Limb (tissue), 2 donors: ENCODE data around the gene AR.
"Not testable (repeated sequence)": the region's sequence is repeated elsewhere in the genome, so short reads cannot be mapped to it uniquely, and the experiment has no call there.

Source experiments
- DNase-seq, 2 donors: peaks; one replicate each; pipeline ENCODE4 v3.0.0-alpha.2; 2016; ENCODE audit errors: extremely low spot score in 2 of 2

The AR gene

GRCh38 chrX:67624325-67624724, 80.5 kb downstream of the AR start:
- DNase-seq: no peak

- no peak for DNase-seq
Observed at GRCh38 chrX:67635424-67635823, 91.6 kb downstream of the AR start.

- DNase-seq: no peak
Observed at GRCh38 chrX:67636532-67636931, 92.7 kb downstream of the AR start.

- DNase-seq: not testable (repeated sequence)
Observed at GRCh38 chrX:67637293-67637692, 93.5 kb downstream of the AR start.

GRCh38 chrX:67648361-67648760, 104.5 kb downstream of the AR start:
- no peak for DNase-seq

GRCh38 chrX:67651437-67652142, 107.8 kb downstream of the AR start:
- no peak for DNase-seq

- DNase-seq: no peak
Observed at GRCh38 chrX:67652543-67652942, 108.7 kb downstream of the AR start.

GRCh38 chrX:67654301-67654700, 110.5 kb downstream of the AR start:
- no peak for DNase-seq

GRCh38 chrX:67665583-67665982, 121.8 kb downstream of the AR start:
- DNase-seq: no peak

- DNase-seq: not testable (repeated sequence)
Observed at GRCh38 chrX:67670717-67671116, 126.9 kb downstream of the AR start.

- DNase-seq: no peak
Observed at GRCh38 chrX:67673741-67674274, 130.0 kb downstream of the AR start.

GRCh38 chrX:67674741-67675140, 130.9 kb downstream of the AR start:
- no peak for DNase-seq

- no peak for DNase-seq
Observed at GRCh38 chrX:67684136-67684535, 140.3 kb downstream of the AR start.

- no peak for DNase-seq
Observed at GRCh38 chrX:67692246-67692645, 148.4 kb downstream of the AR start.

- DNase-seq: no peak
Observed at GRCh38 chrX:67693928-67694327, 150.1 kb downstream of the AR start.

GRCh38 chrX:67697452-67697851, 153.6 kb downstream of the AR start:
- DNase-seq: no peak

- DNase-seq: no peak
Observed at GRCh38 chrX:67700602-67701001, 156.8 kb downstream of the AR start.

GRCh38 chrX:67714004-67714403, 170.2 kb downstream of the AR start:
- DNase-seq: no peak

- DNase-seq: no peak
Observed at GRCh38 chrX:67717571-67717970, 173.8 kb downstream of the AR start.

- DNase-seq: no peak
Observed at GRCh38 chrX:67718926-67719325, 175.1 kb downstream of the AR start.

- no peak for DNase-seq
Observed at GRCh38 chrX:67720344-67720743, 176.5 kb downstream of the AR start.

- no peak for DNase-seq
Observed at GRCh38 chrX:67721321-67721720, 177.5 kb downstream of the AR start.

GRCh38 chrX:67723580-67724351, 179.9 kb downstream of the AR start:
- DNase-seq: no peak
